HEK293T (cell line): ENCODE data around the gene UCHL5.

ENCODE experiments used
- CTCF ChIA-PET: fragments of 350-600 bp; formaldehyde crosslinking; extraction: SDS; loops from one replicate; lab custom pipeline; 2021; ENCODE audit warnings: antibody characterized with exemption, inconsistent platforms; lab: Yijun Ruan, JAX
- POLR2A ChIA-PET: fragments of 350-600 bp; formaldehyde crosslinking; extraction: SDS; loops from one replicate; lab custom pipeline; 2020; ENCODE audit warnings: antibody characterized with exemption, inconsistent platforms; lab: Yijun Ruan, JAX
- DNase-seq: peaks from one replicate; pipeline ENCODE4 v3.0.0; 2012; ENCODE audit warnings: mixed read lengths; ENCODE audit errors: extremely low spot score
- ARNT ChIP-seq: fragments of 450-650 bp; IDR thresholded peaks from 2 replicates; pipeline ENCODE4 v1.6.1; 2017; ENCODE audit warnings: mild to moderate bottlenecking
- BHLHE40 ChIP-seq: fragments of 450-650 bp; IDR thresholded peaks from 2 replicates; pipeline ENCODE4 v1.6.1; 2016; ENCODE audit warnings: mild to moderate bottlenecking, moderate library complexity, borderline replicate concordance
- CTBP1 ChIP-seq: fragments of 450-650 bp; IDR thresholded peaks from 2 replicates; pipeline ENCODE4 v1.6.1; 2016; ENCODE audit warnings: borderline replicate concordance
- ELF4 ChIP-seq: fragments of 450-650 bp; IDR thresholded peaks from 2 replicates; pipeline ENCODE4 v1.6.1; 2017; ENCODE audit warnings: antibody characterized with exemption
- FOXA1 ChIP-seq: fragments of 450-650 bp; IDR thresholded peaks from 2 replicates; pipeline ENCODE4 v1.6.1; 2016; ENCODE audit warnings: mild to moderate bottlenecking
- FOXK2 ChIP-seq: fragments of 450-650 bp; IDR thresholded peaks from 2 replicates; pipeline ENCODE4 v1.6.1; 2016; ENCODE audit warnings: mild to moderate bottlenecking
- FOXM1 ChIP-seq: fragments of 450-650 bp; IDR thresholded peaks from 2 replicates; pipeline ENCODE4 v1.6.1; 2017; ENCODE audit warnings: mild to moderate bottlenecking, borderline replicate concordance
- HDGF ChIP-seq: fragments of 450-650 bp; IDR thresholded peaks from 2 replicates; pipeline ENCODE4 v1.6.1; 2017; ENCODE audit warnings: antibody characterized with exemption, borderline replicate concordance
- L3MBTL2 ChIP-seq: fragments of 450-650 bp; conservative IDR thresholded peaks from 2 replicates; pipeline ENCODE4 v1.6.1; 2016; ENCODE audit warnings: mild to moderate bottlenecking
- LEF1 ChIP-seq: fragments of 450-650 bp; IDR thresholded peaks from 2 replicates; pipeline ENCODE4 v1.6.1; 2017; ENCODE audit warnings: mild to moderate bottlenecking, borderline replicate concordance
- NFRKB ChIP-seq: fragments of 450-650 bp; IDR thresholded peaks from 2 replicates; pipeline ENCODE4 v1.6.1; 2016; ENCODE audit warnings: mild to moderate bottlenecking, moderate library complexity
- SP1 ChIP-seq: fragments of 450-650 bp; IDR thresholded peaks from 2 replicates; pipeline ENCODE4 v1.6.1; 2017
- SUZ12 ChIP-seq: fragments of 450-650 bp; IDR thresholded peaks from 2 replicates; pipeline ENCODE4 v1.6.1; 2016; ENCODE audit warnings: mild to moderate bottlenecking
- TARDBP ChIP-seq: fragments of 450-650 bp; IDR thresholded peaks from 2 replicates; pipeline ENCODE4 v1.6.1; 2016
- ZNF384 ChIP-seq: fragments of 450-650 bp; IDR thresholded peaks from 2 replicates; pipeline ENCODE4 v1.6.1; 2016
- TF ChIP-seq, protein P1 (sequence below): fragments of 450-650 bp; IDR thresholded peaks from 2 replicates; pipeline ENCODE4 v1.6.1; 2016

UCHL5 gene, protein sequence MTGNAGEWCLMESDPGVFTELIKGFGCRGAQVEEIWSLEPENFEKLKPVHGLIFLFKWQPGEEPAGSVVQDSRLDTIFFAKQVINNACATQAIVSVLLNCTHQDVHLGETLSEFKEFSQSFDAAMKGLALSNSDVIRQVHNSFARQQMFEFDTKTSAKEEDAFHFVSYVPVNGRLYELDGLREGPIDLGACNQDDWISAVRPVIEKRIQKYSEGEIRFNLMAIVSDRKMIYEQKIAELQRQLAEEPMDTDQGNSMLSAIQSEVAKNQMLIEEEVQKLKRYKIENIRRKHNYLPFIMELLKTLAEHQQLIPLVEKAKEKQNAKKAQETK

DNA sequence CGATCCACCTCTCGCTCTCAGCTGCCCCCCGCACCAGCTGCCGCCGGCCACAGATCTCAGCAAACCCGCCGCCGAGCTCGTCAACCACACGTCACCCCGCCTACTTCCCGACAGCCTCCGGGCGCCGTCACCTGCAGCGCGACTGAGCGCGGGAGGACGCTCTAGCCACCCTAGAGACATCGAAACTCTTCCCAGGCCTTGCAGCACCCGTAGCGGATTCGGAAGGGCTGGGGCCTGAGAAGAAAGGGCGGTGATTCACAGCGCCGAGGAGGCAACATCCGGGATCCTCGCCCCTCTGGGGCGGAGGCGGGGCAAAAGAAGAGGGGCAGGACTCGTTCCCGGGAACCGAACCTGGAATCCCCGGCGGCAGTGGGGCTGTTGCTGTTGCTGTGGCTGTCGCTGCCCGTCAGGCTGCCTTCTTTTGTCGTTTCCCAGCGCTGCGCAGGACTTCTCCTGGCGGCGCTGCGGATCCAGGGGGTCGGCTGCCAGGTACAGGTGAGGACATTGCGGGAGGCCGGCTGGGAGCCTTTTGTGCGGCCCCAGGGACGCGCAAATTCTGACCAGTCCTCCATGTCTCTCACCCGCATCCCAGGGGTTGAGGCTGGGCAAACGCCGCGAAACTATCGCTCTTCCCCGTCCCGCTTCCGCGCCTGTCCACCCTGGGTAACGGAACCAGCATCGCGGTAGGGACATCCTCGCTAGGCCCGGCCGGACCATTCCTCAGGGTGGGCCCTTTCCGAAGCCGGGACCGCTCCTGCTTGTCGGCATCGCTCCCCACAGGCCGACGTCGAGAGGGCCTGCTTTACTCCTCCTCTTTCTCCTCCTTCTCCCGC is at the start of gene UCHL5, which contains the start of gene RO60:
TSS of gene UCHL5 (minus strand) at position 79 of the 833 bp plus-strand sequence. CDS start 100 bp downstream, outside the sequence.
TSS of gene RO60 (plus strand) at position 331 of the 833 bp plus-strand sequence. CDS start 9,443 bp downstream, outside the sequence.
- TF ChIP-seq FOXM1 (no peak), FOXA1 (no peak), CTBP1 (peak; percentile 51; the same call in 1 of the 2 replicates), ELF4 (peak; percentile 41; the same call in 1 of the 2 replicates), L3MBTL2 (peak; percentile 93), NFRKB (no peak)
- TF ChIP-seq, protein P1, sequence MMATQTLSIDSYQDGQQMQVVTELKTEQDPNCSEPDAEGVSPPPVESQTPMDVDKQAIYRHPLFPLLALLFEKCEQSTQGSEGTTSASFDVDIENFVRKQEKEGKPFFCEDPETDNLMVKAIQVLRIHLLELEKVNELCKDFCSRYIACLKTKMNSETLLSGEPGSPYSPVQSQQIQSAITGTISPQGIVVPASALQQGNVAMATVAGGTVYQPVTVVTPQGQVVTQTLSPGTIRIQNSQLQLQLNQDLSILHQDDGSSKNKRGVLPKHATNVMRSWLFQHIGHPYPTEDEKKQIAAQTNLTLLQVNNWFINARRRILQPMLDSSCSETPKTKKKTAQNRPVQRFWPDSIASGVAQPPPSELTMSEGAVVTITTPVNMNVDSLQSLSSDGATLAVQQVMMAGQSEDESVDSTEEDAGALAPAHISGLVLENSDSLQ: peak; percentile 92
- ChIA-PET POLR2A (interaction anchor here (0.6 to 3.6 kb wide), 14 partner anchors 11 to 251 kb away, joined by 3 to 40 read pairs (median 5); partner anchors contain the start of genes CDC73, GLRX2 and RGS2), CTCF (interaction anchor here (0.6 to 1.1 kb wide), 2 partner anchors 11 to 35 kb away, joined by 11 read pairs; no protein-coding TSS in a partner anchor)
- peak; percentile 92 for DNase-seq

DNA sequence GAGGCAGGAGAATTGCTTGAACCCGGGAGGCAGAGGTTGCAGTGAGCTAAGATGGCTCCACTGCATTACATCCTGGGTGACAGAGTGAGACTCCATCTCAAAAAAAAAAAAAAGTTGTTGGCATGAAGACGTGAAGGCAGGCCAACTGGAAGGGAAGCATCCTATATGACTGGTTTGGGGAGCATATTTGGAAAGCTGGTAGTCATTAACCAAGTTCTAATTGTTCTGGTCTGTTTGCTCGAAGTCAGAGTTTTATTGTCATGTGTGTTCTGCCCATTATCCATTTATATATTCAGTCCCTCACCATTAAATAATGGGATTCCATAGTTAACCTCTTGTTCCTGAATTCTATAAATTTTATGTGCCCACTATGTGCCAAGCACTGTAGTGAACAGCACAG is 49.3 kb upstream of the UCHL5 start:
- POLR2A ChIA-PET: no interaction called here
- TF ChIP-seq ZNF384 (no peak), BHLHE40 (no peak), FOXA1 (no peak), LEF1 (no peak), ELF4 (no peak), SUZ12 (no peak), CTBP1 (no peak), HDGF (no peak), TARDBP (no peak), FOXK2 (no peak), NFRKB (no peak)
- TF ChIP-seq, protein P1: no peak

DNA sequence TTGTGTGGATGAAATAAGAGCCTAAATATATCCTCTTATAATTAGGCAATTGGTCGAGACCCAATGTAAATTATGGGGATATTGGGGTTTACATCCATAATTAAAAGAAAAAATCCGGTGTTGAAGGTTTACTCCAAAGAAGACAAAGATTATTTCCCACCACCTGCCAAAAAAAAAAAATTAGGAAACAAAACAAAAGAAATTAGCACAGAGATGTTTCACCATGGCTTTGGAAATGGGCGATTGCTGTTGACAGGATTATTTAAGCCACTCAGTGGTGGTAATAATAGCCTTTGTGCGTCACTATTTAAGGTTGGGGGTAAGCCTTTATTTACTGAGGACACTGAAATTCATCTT is 46.6 kb upstream of the UCHL5 start:
- ChIA-PET POLR2A (interaction anchor here (0.9 to 2.8 kb wide), 11 partner anchors 8 to 60 kb away, joined by 3 to 40 read pairs (median 7); partner anchors contain the start of genes CDC73, RO60 and UCHL5), CTCF (no interaction called here)
- no peak for DNase-seq
- TF ChIP-seq FOXK2 (no peak), ZNF384 (0 out of 2 replicates have a peak, but pooled peaks have one; percentile 10)

More for the DNA sequence above, 49.3 kb upstream of the UCHL5 start:
- DNase-seq: no peak
- CTCF ChIA-PET: no interaction called here

DNA sequence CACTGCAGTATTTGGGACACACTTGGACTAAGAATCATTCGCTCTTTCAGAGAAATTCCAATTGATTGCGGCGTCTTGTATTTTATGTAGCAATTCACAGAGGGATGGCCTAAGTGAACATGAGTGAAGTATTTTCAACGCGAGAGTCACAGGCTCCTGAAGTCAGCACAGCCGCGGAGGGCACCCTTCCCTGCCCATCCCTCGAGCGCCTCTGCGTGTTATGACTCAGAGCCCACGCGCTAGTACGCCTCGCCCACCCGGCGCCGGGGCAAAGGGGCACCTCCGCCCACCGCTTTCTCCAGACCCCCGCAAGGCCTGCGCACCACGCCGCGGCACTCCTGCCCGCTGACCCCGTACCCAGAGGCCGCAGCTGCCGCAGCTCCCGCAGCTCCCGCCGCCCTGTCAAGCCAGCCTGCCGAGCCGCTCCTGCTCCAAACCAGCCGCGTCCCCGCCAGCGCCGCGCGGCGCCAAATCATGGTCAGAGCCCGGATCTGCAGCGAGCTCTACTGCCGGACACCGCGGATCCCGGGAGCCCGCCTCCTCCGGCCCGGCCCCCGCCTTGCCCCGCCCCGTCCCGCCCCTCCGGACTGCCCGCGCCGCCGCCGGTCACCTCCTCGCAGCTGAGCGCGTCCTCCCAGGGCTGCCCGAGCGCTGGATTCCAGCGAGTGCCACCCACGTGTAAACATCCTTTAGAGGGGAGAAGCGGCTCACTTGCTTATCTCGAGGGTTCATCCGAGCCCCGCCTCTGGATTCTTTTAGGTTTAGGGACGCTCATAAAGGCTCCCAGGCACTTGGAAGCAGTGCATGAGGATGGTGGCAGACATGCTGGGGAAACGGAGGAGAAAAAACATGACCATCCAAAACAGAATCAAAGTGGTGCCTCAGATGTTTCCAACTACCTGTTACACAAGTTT is 46.0 kb upstream of the UCHL5 start, which contains the start of gene GLRX2:
TSS of gene GLRX2 (minus strand) at position 508 of the 914 bp plus-strand sequence. CDS start at position 476, 32 bp downstream.
- DNase-seq: peak; percentile 91
- POLR2A ChIA-PET: interaction anchor here (0.9 to 2.8 kb wide), 12 partner anchors 9 to 59 kb away, joined by 3 to 40 read pairs (median 6); partner anchors contain the start of genes CDC73, RO60 and UCHL5
- CTCF ChIA-PET: interaction anchor here (0.7 to 1.3 kb wide), 2 partner anchors 18 to 35 kb away, joined by 3 to 8 read pairs; no protein-coding TSS in a partner anchor
- TF ChIP-seq HDGF (0 out of 2 replicates have a peak, but pooled peaks have one; percentile 76), FOXM1 (no peak), L3MBTL2 (peak; percentile 56)

DNA sequence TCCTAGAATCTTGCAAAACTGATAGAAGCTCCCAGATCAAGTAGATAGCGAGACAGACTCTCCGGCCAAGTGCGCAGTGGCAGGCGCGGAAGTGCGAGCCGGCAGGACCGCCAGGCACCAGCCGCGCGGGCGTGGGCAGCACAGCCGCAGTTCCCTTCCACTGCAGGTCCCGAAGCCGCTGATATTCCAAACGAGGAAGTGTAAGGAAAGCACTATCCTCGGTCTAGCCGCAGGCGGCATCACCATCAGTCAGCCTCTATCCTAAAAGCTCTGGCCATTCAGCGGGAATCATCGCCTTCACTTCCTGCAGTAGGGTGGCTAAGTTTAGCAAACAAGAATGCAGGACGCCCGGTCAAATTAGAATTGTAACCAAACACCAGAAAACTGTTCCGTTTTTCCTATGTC is 45.3 kb upstream of the UCHL5 start:
- TF ChIP-seq HDGF: no peak
- TF ChIP-seq TARDBP: no peak
- TF ChIP-seq FOXA1: no peak
- no peak for TF ChIP-seq ARNT
- TF ChIP-seq LEF1: no peak
- no peak for TF ChIP-seq FOXK2
- TF ChIP-seq CTBP1: no peak
- TF ChIP-seq NFRKB: no peak
- no peak for TF ChIP-seq BHLHE40
- TF ChIP-seq ZNF384: no peak
- TF ChIP-seq ELF4: no peak
- TF ChIP-seq L3MBTL2: no peak
- TF ChIP-seq SUZ12: no peak
- no peak for TF ChIP-seq FOXM1
- TF ChIP-seq SP1: no peak
- TF ChIP-seq, protein P1: no peak
- DNase-seq: peak; percentile 55

More for the DNA sequence above, 45.3 kb upstream of the UCHL5 start:
- CTCF ChIA-PET: interaction anchor here (0.7 to 1.3 kb wide), 3 partner anchors 18 to 46 kb away, joined by 3 to 8 read pairs (median 3); no protein-coding TSS in a partner anchor
- POLR2A ChIA-PET: interaction anchor here (0.8 to 2.8 kb wide), 8 partner anchors 11 to 47 kb away, joined by 3 to 40 read pairs (median 8); partner anchors contain the start of genes CDC73, RO60 and UCHL5
